Measurements from ENCODE around the gene ADCY10.
"Not testable (repeated sequence)": the region's sequence is repeated elsewhere in the genome, so short reads cannot be mapped to it uniquely, and the experiment has no call there.

The ADCY10 gene

DNA sequence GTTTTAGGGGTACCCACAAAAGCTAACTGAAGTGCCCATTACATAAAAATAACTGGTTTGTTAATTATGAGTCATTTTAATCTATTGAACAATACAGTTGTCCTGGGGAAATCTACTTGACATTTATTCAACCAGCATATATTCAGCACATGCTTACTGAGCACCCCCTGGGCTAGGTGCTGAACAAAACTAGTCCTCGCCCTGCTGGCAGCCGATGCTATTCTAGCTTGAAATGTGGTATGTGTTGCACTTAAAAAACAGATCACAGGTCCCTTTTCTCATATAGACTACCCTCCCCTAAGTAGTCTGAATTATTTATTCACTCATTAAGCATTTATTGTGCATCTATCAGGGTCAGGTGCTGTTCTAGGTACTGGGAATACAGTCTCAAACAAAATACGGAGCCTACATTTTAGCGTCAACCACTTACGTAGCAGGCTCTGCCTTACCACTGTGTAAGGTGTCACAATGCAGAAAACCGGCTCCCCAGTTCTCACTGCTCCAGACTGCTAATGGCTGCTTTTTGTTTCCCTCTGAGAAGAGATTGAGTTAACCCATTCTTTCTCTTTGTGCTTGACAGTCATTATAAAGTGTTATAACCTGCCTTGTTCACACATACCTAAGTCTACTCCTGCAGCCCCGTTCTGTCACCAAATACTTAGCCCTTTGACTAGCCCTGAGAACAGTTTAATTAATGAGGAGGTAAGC is 57.1 kb downstream of the ADCY10 start:
- DNase-seq: no peak

- DNase-seq: no peak
Measured at GRCh38 chr1:167854184-167854583, 59.8 kb downstream of the ADCY10 start.

DNA sequence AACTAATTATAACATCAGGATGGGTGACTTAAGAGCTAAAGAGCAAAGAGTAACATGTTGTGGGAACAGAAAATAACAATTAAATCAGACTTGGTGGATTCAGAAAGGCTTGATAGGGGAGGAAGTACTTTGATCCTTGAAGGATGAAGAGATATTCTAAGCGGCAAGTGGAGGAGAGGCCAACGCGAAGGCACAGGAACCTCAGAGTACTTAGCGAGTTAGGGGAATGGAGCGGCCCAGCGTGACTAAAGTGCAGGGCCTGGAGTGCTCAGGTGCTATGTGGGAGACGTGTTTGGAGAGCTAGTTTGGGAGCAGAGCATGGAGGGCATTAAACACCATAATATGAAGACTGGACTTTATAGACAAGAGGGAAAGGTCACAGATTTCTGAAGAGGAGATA is 64.3 kb downstream of the ADCY10 start:
- DNase-seq: no peak

GRCh38 chr1:167842872-167843271 is 71.1 kb downstream of the ADCY10 start:
- DNase-seq: no peak

DNA sequence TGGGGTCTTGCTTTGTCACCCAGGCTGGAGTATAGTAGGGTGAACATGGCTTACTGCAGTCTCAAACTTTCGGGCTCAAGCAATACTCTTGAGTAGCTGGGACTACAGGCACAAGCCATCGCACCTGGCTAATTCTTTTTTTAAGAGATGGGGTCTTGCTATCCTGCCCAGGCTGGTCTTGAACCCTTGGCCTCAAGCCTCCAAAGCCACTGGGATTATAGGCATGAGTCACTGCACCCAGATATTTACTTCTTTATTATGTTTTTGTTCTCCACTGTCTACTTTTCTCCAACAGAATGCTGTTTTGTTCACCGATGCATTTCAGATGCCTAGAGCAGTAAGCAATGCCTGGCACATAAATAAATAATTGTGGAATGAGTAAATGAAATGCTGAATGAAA is 72.4 kb downstream of the ADCY10 start:
- no peak for DNase-seq

DNA sequence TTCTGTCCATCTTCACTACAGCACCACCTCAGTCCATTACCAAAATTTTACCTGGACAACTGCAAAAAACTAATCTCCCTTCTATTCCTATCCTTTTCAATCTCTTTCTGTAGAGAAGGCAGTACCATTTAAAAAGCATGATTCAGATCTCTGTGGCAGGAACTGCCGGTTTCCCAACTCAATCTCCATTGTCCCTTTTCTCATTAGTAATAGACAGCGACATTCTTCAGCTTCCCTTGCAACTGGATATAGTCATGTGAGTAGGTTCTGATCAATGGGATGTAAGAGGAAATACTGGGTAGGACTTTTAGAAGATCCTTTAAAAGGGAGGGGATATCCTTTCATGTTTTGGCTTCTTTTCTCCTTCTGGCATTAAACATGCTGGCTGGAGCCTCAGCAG is 74.9 kb downstream of the ADCY10 start:
- no peak for DNase-seq

GRCh38 chr1:167837326-167837725 is 76.6 kb downstream of the ADCY10 start:
- no peak for DNase-seq

GRCh38 chr1:167836197-167836596 is 77.7 kb downstream of the ADCY10 start:
- no peak for DNase-seq

DNA sequence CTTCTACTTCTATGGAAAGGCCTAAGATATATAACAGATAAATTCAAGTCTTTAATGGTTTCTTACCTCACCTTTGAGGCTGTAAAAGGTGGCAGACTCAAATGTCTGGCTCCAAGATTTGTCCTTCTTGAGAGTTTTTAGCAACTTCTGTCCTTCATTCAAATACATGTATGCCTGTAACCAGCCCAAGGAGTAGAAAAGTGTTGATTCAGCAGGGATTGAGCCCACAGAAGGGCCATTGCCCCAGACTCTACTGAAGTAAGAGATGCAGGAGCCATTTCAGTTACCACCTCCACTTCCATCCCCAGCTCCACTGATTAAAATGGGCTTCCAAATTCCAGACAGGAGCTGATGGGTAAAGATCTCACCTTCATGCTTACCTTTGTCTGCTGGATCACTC is 80.0 kb downstream of the ADCY10 start:
- no peak for DNase-seq

GRCh38 chr1:167832693-167833092 is 81.2 kb downstream of the ADCY10 start:
- no peak for DNase-seq

DNA sequence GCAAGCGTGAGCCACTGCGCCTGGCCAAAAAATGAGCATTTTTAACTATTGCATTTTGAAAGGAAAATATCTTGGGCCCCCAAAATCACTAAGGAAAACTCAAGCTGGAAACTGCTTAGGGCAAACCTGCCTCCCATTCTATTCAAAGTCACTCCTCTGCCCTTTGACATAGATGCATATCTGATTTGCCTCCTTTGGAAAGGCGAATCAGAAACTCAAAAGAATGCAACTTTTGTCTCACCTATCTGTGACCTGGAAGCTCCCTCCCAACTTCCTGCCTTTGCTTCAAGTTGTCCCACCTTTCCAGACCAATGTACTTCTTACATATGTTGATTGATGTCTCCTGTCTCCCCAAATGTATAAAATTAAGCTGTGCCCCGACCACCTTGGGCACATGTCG is 83.3 kb downstream of the ADCY10 start:
- DNase-seq: not testable (repeated sequence)

- DNase-seq: no peak
Measured at GRCh38 chr1:167829868-167830267, 84.1 kb downstream of the ADCY10 start.

- DNase-seq: no peak
Measured at GRCh38 chr1:167826127-167826526, 87.8 kb downstream of the ADCY10 start.

- no peak for DNase-seq
Measured at GRCh38 chr1:167825419-167826079, 88.4 kb downstream of the ADCY10 start.

DNA sequence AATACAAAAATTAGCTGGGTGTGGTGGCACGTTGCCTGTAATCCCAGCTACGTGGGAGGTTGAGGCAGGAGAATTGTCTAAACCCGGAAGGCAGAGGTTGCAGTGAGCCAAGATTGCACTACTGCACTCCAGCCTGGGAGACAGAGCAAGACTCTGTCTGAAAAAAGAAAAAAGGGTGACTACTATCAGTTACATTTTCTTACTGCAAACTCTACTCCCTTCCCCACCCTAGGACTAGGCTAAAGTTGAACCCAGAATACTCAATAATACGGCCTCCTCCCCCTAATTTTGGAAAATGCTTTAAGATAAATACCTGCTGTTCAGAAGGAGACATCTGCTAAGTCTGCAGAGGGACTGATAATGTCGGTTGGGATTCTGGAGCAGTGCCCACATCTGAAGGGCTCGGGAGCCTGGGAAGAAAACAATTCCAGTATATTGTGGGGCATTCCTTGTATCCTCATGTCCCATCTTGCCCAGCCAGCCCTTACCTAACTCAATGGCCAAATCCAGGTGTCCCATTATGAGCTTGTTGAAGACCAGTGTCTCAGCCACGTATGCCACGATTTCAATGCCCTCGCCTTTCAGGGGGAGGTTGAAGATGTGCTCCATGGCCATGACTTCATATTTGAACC is 89.7 kb downstream of the ADCY10 start:
- DNase-seq: no peak

GRCh38 chr1:167821969-167822685 is 91.8 kb downstream of the ADCY10 start:
- DNase-seq: no peak

- DNase-seq: no peak
Measured at GRCh38 chr1:167821356-167821685, 92.6 kb downstream of the ADCY10 start.

GRCh38 chr1:167820684-167821355 is 93.1 kb downstream of the ADCY10 start:
- no peak for DNase-seq

- peak; percentile 33 for DNase-seq
Measured at GRCh38 chr1:167819849-167820683, 93.9 kb downstream of the ADCY10 start.

DNA sequence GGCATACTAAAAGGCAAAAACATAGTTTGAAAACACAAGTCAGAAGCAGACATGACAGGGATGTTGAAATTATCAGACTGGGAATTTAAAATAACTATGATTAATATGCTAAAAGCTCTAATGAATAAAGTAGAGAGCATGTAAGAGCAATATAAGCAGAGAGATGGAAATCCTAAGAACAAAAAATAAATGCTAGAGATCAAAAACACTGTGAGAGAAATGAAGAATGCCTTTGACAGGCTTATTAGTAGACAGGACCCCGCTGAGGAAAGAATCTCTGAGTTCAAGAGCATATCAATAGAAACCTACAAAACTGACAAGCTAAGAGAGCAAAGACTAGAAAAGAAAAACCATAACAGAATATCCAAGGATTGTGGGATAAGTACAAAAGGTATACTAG is 98.3 kb downstream of the ADCY10 start:
- no peak for DNase-seq

DNA sequence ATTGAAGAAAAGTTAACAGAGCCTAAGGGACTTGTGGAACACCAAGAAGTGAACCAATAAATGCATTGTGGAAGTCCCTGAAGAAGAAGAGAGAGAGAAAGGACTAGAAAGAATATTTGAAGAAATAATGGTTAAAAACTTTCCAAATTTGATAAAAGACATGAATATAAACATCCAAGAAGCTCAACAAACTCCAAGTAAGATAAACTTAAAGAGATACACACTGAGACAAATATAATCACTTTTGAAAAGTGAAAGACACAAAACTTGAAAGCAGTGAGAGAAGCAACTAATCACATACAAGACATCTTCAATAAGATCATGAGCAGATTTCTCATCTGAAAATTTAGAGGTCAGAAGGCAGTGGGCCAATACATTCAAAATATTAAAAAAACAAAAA is 101.0 kb downstream of the ADCY10 start:
- no peak for DNase-seq

DNA sequence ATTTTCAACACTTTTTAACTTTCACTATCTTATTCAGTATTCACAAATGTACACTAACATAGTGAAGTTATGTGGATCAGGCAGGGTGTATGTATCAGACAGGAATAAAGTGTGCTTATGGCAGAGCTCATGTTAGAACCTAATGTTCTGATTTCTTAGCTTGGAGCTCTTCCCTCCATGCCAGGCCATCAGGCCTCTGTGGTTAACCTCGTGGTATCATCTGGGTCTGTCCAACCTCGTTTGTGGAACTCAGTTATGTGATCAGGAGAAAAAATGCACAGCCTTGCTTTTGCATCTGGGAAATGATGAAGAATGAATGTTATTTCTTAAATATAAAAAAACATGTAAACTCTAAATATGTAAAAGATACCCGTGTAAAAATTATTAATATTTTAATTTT is 105.2 kb downstream of the ADCY10 start:
- no peak for DNase-seq
